ENCODE data around the gene TMEM129.
"Not testable (repeated sequence)": the region's sequence is repeated elsewhere in the genome, so short reads cannot be mapped to it uniquely, and the experiment has no call there.

The TMEM129 gene

GRCh38 chr4:1686440-1687036 lies 34.6 kb downstream of the TMEM129 start:
- DNase-seq: no peak

- DNase-seq: no peak
Observed at GRCh38 chr4:1685235-1686150, 35.6 kb downstream of the TMEM129 start.

- no peak for DNase-seq
Observed at GRCh38 chr4:1684506-1685234, 36.5 kb downstream of the TMEM129 start.

- DNase-seq: peak; percentile 88
Observed at GRCh38 chr4:1683736-1684505, 37.2 kb downstream of the TMEM129 start, which contains the start of gene FAM53A. TSS of gene FAM53A (minus strand) at chr4:1684313. CDS start at chr4:1668741, 15,572 bp downstream.

GRCh38 chr4:1683261-1683735 lies 37.8 kb downstream of the TMEM129 start:
- peak; percentile 50 for DNase-seq

- DNase-seq: no peak
Observed at GRCh38 chr4:1682860-1683259, 38.3 kb downstream of the TMEM129 start.

- no peak for DNase-seq
Observed at GRCh38 chr4:1678244-1678643, 42.9 kb downstream of the TMEM129 start.

- DNase-seq: no peak
Observed at GRCh38 chr4:1676605-1677525, 44.3 kb downstream of the TMEM129 start.

GRCh38 chr4:1675802-1676137 lies 45.4 kb downstream of the TMEM129 start:
- DNase-seq: no peak

GRCh38 chr4:1675136-1675801 lies 45.9 kb downstream of the TMEM129 start:
- DNase-seq: no peak

- no peak for DNase-seq
Observed at GRCh38 chr4:1674682-1675081, 46.4 kb downstream of the TMEM129 start.

- DNase-seq: no peak
Observed at GRCh38 chr4:1673671-1674070, 47.5 kb downstream of the TMEM129 start.

- DNase-seq: not testable (repeated sequence)
Observed at GRCh38 chr4:1671011-1671410, 50.1 kb downstream of the TMEM129 start.

GRCh38 chr4:1670279-1670678 lies 50.8 kb downstream of the TMEM129 start:
- no peak for DNase-seq

GRCh38 chr4:1669850-1670249 lies 51.3 kb downstream of the TMEM129 start:
- DNase-seq: no peak

GRCh38 chr4:1669270-1669669 lies 51.9 kb downstream of the TMEM129 start:
- DNase-seq: no peak

GRCh38 chr4:1668488-1668840 lies 52.7 kb downstream of the TMEM129 start:
- DNase-seq: no peak

- no peak for DNase-seq
Observed at GRCh38 chr4:1667273-1667672, 53.9 kb downstream of the TMEM129 start.

- DNase-seq: no peak
Observed at GRCh38 chr4:1666391-1666790, 54.7 kb downstream of the TMEM129 start.
